Psoas muscle (tissue), 8 donors: ENCODE data around the gene MTX1. TPM values are rescaled to one million over a fixed set of nuclear protein-coding genes. Genes with fewer than 3 reads are reported as not detected.

Source experiments
- ATAC-seq, 4 donors: fragments of 200-7000 bp; cut with Tn5 transposase; one replicate each; pipeline ENCODE4 v1.9.1; 2020; ENCODE audit warnings: moderate library complexity in 3 of 4, mild to moderate bottlenecking in 2 of 4
- DNase-seq, 2 donors: peaks; one replicate each; pipeline ENCODE4 v3.0.0-alpha.2; 2020
- H3K27ac ChIP-seq: fragments of 200-600 bp; one replicate; pipeline ENCODE4 v1.8.0; 2022
- H3K27me3 ChIP-seq, 3 donors: fragments of 200-600 bp in 1 of 3; one replicate each; pipeline versions ENCODE4 v1.6.1 to v1.8.0; 2013 to 2022; ENCODE audit warnings: low read length in 2 of 3, mild to moderate bottlenecking in 2 of 3, moderate library complexity in 1 of 3; ENCODE audit not compliant: insufficient read depth in 3 of 3
- H3K36me3 ChIP-seq, 2 donors: fragments of 200-600 bp in 1 of 2; one replicate each; pipeline versions ENCODE4 v1.6.1 to v1.8.0; 2013 to 2022; ENCODE audit warnings: low read depth in 1 of 2, mild to moderate bottlenecking in 1 of 2, moderate library complexity in 1 of 2; ENCODE audit not compliant: insufficient read depth in 1 of 2
- H3K4me1 ChIP-seq: fragments of 200-600 bp; one replicate; pipeline ENCODE4 v1.8.0; 2022
- H3K4me3 ChIP-seq: fragments of 200-600 bp; one replicate; pipeline ENCODE4 v1.8.0; 2022; ENCODE audit warnings: mild to moderate bottlenecking
- H3K9me3 ChIP-seq: fragments of 200-600 bp; one replicate; pipeline ENCODE4 v1.8.0; 2022
- CTCF ChIP-seq: fragments of 200-600 bp; IDR thresholded peaks from one replicate; pipeline ENCODE4 v1.8.0; 2022; ENCODE audit warnings: antibody characterized with exemption
- WGBS, 3 donors: extraction: QIAGEN DNeasy Blood & Tissue Kit; methylation state at CpG; one replicate each; pipeline versions ENCODE4 v1.1.6 to v1.1.7; 2013; 5-methylcytosine and 5-hydroxymethylcytosine counted together
- intact Hi-C, 2 donors: fragments of 100-400 bp; cut with DNase I; formaldehyde crosslinking; loops; one replicate each; pipeline versions ENCODE4 v1.11.0 to v1.14.2; 2022
- polyA plus RNA-seq, 3 donors: library from polyadenylated mRNA; stranded (reverse); fragments of 200-250 nt; gene quantifications; one replicate each; pipeline ENCODE4 v1.2.3, GENCODE V29; 2013
- total RNA-seq, 4 donors: library from RNA; stranded (reverse); fragmentation: NEBNext Ultra II Directional in 2 of 4; extraction: Animal tissue kit (Norgen Biotek cat#: 25700) in 2 of 4; gene quantifications; one replicate each; pipeline versions ENCODE4 v1.2.1 to v1.2.4, GENCODE V29; 2021 to 2023
- donor health status: healthy with polysubstance abuse.
- donor health status: DM: no; HTN: no; CAD: no; lungs with moderate emphysema.
- donor health status: Bipolar disorder and iron deficiency.
- donor health status: healthy.
- donor health status: DM: yes; HTN: yes; CAD: no.
- donor health status: DM: no; HTN: no; CAD: no.
- donor health status: DM: no; HTN: no; CAD: no.
- donor health status: DM: yes; HTN: yes; CAD: no.

Gene MTX1
- total and polyA plus RNA-seq, 7 donors = 8.1 to 47.1 (median 17.7) TPM

- intact Hi-C loops = loop anchor here (1.0 to 5.0 kb wide), 3 partner anchors 41 to 77 kb away; partner anchors contain the start of gene EFNA1 (in 1 of the 2)
- DNase-seq = no peak
- no peaks in the 10 kb centered on the region for H3K9me3 ChIP-seq
- peaks cover 16% of the 10 kb centered on the region for H3K4me1 ChIP-seq
- 77 to 86% (median 79%) methylated on average over 10 of the region's 10 CpGs for WGBS, 3 donors
- no peak for ATAC-seq
- H3K27me3 ChIP-seq = peaks cover 0 to 7% (median 0%) of the 10 kb centered on the region in 3 donors
- no peak overlapping the region for H3K4me3 ChIP-seq
- no peak overlapping the region for H3K27ac ChIP-seq
- H3K36me3 ChIP-seq = peaks cover 0 to 27% of the 10 kb centered on the region in 2 donors
- no peak for TF ChIP-seq CTCF
Observed at GRCh38 chr1:155168456-155169210, 39.9 kb upstream of the MTX1 start.

- TF ChIP-seq CTCF = no peak
- Histone ChIP-seq H3K36me3 (peaks cover 0 to 27% of the 10 kb centered on the region in 2 donors), H3K9me3 (no peaks in the 10 kb centered on the region), H3K4me3 (no peak overlapping the region), H3K27ac (no peak overlapping the region), H3K27me3 (peaks cover 0 to 13% (median 5%) of the 10 kb centered on the region in 3 donors), H3K4me1 (peaks cover 16% of the 10 kb centered on the region)
- DNase-seq = no peak
- ATAC-seq = no peak
- intact Hi-C loops = loop anchor here (2.0 to 5.0 kb wide), 2 partner anchors 42 to 77 kb away; partner anchors contain the start of gene EFNA1 (in 1 of the 2)
- WGBS, 3 donors = 45 to 69% (median 51%) methylated on average over 5 of the region's 5 CpGs
Observed at GRCh38 chr1:155169541-155169940, 39.0 kb upstream of the MTX1 start.

GRCh38 chr1:155170101-155170785 lies 38.3 kb upstream of the MTX1 start:
- H3K27me3 ChIP-seq = peaks cover 0 to 19% (median 10%) of the 10 kb centered on the region in 3 donors
- no peak overlapping the region for H3K4me3 ChIP-seq
- no peak overlapping the region for H3K27ac ChIP-seq
- peaks cover 16% of the 10 kb centered on the region for H3K4me1 ChIP-seq
- no peak for ATAC-seq
- WGBS, 3 donors = 86 to 100% (median 94%) methylated on average over 1 to 2 of the region's 2 CpGs
- H3K9me3 ChIP-seq = no peaks in the 10 kb centered on the region
- H3K36me3 ChIP-seq = peaks cover 0 to 27% of the 10 kb centered on the region in 2 donors
- no peak for TF ChIP-seq CTCF
- DNase-seq = no peak
- intact Hi-C loops = no loop called here

GRCh38 chr1:155170806-155171205 lies 37.7 kb upstream of the MTX1 start:
- DNase-seq = no peak
- no peak for ATAC-seq
- intact Hi-C loops = no loop called here
- Histone ChIP-seq H3K36me3 (peaks cover 0 to 27% of the 10 kb centered on the region in 2 donors), H3K27ac (no peak overlapping the region), H3K4me1 (peaks cover 14% of the 10 kb centered on the region), H3K4me3 (no peak overlapping the region), H3K27me3 (peaks cover 0 to 19% (median 10%) of the 10 kb centered on the region in 3 donors), H3K9me3 (no peaks in the 10 kb centered on the region)
- 86 to 93% (median 91%) methylated on average over 7 of the region's 7 CpGs for WGBS, 3 donors
- no peak for TF ChIP-seq CTCF
